H7 (cell line): ENCODE measurements around the gene SRPRA. TPM values are rescaled to one million over a fixed set of nuclear protein-coding genes. Genes with fewer than 3 reads are reported as not detected.

Experiments
- DNase-seq: peaks from one replicate; pipeline ENCODE4 v3.0.0; 2012
- H3K27me3 ChIP-seq: 2 replicates; pipeline ENCODE4 v1.6.0; 2011; ENCODE audit warnings: mild to moderate bottlenecking, low read length; ENCODE audit not compliant: control insufficient read depth, insufficient read depth
- H3K36me3 ChIP-seq: replicated peaks from 2 replicates; pipeline ENCODE4 v1.5.1; 2011; ENCODE audit warnings: low read length; ENCODE audit not compliant: control insufficient read depth, insufficient read depth
- H3K4me3 ChIP-seq: 2 replicates; pipeline ENCODE4 v1.5.1; 2011; ENCODE audit warnings: low read depth, mild to moderate bottlenecking, control low read depth, low read length, moderate library complexity; ENCODE audit not compliant: insufficient read depth
- total RNA-seq: library from RNA; depleted of rRNA; stranded (reverse); fragments of >200 nt; shearing (Covaris generic); gene quantifications from 2 replicates; pipeline ENCODE4 v1.2.3, GENCODE V29; 2014; rRNA removed

Gene SRPRA
- total RNA-seq, 1 experiment from 2014 or later, result 72.7 TPM

DNA sequence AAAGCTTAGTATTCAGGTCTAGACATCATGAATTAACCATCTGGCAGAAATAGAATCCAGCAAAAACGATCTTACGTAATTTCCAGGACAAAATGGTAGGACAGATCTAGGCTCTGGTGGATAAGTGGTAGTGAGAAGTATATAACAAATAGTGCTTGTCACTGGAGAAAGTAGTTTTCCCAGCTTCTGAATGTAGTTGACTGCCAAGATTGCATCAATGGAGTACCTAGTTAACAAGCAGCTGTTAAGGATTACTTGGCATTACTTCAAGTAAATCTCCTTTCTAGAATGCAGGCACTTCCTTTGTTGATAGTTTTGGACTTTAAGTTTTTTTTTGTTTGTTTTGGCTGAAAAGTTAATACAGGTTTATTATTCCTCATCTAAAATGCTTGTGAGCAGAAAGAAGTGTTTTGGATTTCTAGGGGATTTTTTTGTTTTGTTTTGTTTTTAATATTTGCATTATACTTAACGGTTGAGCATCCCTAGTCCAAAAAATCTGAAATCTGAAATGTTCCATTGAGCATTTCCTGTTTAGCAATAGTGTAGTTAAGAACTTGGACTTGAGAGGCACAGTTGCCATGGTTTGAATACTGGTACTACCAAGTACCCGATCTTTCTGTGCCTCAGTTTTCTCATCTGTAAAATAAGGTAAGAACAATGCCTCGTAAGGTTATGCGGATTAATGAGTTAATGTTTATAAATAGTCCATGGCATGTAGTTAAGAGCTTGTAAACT, 36.8 kb downstream of the SRPRA start:
- Histone ChIP-seq H3K4me3 (no peak overlapping the region), H3K36me3 (no peaks in the 10 kb centered on the region; the same call in none of the 2 replicates), H3K27me3 (no peaks in the 10 kb centered on the region)
- DNase-seq, result no peak

DNA sequence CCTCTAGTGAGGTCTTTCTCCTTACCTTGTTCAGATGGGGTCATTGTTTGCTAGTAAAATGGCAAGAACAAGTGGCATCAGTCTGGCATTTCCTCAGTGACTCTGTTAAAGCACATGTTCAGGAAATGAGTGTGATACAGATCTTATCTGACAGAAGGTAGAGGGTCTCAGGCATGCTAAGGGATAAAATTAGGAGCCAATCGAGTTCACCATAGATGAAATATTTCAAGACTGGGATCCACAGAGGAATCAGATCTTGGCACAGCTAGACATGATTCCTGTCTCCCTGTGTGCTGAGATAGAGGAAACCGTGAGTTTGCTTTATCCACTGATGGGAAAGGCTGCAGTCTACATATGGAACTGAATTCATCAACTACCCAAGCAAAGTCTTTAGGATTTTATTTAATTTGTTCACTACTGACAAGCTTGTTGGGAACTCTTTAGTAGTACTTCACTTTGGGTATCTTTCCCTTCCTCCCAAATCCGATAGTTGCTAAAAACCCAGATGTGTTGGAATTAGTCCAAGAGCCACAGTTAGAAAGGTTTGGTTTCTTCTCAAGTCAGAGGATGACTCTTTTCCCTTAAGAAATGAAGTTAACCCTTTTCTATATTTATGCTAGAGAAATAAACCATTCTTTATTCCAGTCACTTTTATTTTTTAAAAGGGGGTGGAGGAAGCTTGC, 38.7 kb downstream of the SRPRA start:
- no peak for DNase-seq
- Histone ChIP-seq H3K36me3 (no peaks in the 10 kb centered on the region; the same call in none of the 2 replicates), H3K4me3 (no peak overlapping the region), H3K27me3 (no peaks in the 10 kb centered on the region)

DNA sequence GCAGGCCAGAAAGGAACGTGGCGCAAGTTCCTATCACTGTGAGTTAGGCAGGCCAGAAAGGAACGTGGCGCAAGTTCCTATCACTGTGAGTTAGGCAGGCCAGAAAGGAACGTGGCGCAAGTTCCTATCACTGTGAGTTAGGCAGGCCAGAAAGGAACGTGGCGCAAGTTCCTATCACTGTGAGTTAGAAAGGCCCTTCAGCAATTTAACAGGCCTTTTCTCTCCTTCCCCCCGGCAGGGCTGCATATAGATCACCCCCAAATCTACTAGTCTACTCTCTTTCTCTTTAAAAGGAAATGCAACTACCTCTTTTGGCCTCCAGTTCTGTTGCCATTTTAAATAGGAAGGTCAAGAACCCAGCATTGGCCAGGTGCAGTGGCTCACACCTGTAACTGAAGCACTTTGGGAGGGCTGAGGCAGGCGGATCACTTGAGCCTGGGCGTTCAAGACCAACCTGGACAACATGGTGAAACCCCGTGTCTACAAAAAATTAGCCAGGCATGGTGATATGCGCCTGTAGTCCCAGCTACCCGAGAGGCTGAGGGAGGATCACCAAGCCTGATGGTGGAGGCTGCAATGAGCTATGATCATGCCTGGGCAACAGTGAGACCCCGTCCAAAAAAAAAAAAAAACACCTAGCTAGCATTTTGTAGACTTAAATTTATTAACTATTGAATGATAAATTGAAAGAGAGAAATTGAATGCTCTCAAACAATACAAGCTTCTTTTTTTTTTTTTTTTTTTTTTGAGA, 42.2 kb downstream of the SRPRA start:
- no peak overlapping the region for H3K4me3 ChIP-seq
- H3K36me3 ChIP-seq, result no peaks in the 10 kb centered on the region; the same call in none of the 2 replicates
- no peak for DNase-seq
- no peaks in the 10 kb centered on the region for H3K27me3 ChIP-seq

DNA sequence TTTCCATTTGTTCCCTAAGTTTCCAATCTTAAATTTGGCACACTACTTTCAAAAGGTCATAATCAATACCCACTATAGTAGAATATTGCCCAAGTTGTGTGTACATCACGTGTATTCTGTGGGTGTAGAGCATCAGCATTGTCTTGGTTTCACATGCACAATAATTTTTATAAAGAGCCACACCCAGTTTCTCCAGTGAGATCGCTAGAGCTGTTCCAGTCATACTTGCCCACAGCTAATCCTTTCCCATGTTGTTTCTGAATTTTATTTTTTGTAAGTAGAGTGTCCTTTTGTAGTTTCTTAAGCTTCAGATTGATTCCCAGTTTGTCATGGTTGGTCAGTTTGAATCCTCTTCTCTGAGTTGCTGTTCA, 43.4 kb downstream of the SRPRA start:
- no peaks in the 10 kb centered on the region for H3K27me3 ChIP-seq
- DNase-seq, result no peak
- H3K4me3 ChIP-seq, result no peak overlapping the region
- no peaks in the 10 kb centered on the region; the same call in none of the 2 replicates for H3K36me3 ChIP-seq

DNA sequence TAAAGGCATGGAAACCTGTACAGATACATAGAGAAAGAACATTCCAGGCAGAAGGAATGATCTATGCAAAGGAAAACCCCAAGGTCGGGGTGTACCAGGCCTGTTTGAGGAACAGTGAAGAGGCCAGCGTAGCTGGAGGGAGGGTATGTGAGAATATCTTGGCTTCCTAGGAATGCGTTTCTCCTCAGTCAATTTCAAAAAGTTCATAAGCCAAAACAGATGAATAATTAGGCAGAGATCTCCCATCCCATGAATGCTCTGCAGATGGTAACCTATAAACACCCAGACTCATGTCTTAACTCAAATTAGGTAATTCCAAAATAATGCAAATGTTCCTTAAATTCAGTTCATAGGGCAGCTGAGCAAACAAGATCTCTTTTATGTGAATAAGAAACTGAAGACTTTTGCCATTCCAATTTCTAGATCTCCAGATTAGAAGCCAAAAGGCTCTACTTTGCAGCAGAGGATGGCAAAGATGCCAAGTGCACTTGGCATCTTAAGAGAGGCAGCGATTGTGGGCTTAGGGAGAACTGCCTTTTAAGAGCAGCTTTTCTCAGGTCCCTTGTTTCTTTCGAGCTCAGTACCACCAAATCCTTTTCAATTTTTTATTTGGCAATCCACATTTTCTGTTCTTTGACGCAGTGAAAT, 43.9 kb downstream of the SRPRA start:
- no peaks in the 10 kb centered on the region; the same call in none of the 2 replicates for H3K36me3 ChIP-seq
- H3K4me3 ChIP-seq, result no peak overlapping the region
- DNase-seq, result no peak
- no peaks in the 10 kb centered on the region for H3K27me3 ChIP-seq

DNA sequence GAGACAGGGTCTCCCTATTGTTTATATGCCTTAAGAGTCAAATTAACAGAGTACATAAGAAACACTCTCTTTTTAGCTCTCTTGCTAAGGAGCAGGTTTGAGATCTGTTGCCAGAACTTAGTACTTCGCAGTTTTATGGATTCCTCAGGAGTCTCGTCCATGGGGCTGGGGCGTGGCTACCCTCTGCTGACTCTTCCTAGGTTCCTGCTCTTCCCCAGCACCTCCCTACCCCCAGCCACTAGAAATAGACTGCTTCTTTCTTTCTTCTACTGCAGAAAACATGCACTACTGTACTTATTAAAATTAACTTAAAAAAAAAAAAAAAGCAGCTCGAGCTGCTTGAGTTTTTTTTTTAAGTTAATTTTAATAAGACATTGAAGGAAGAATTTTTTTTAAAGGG, 49.1 kb downstream of the SRPRA start:
- no peak for DNase-seq
- no peaks in the 10 kb centered on the region for H3K27me3 ChIP-seq
- H3K36me3 ChIP-seq, result no peaks in the 10 kb centered on the region
- no peak overlapping the region for H3K4me3 ChIP-seq

DNA sequence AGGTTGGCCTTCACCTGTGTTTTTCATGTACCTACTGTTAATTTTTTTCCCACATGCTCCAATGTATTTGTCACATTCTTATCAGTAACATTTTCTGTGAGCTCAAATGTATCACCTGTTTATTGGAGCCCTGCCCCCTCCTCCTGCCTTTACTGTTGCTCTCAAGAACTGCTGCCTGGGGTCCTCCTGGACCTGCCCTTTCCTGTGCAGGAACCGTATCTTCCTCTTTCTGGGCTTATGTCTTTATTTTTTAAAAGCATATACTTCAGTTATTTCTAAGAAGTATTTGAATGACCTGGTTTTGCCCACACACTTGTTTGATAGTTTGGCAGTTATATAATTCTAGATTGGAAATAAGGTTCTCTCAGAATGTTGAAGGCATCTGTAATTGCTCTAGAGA, 51.2 kb downstream of the SRPRA start:
- Histone ChIP-seq H3K27me3 (no peaks in the 10 kb centered on the region), H3K4me3 (no peak overlapping the region), H3K36me3 (no peaks in the 10 kb centered on the region)
- DNase-seq, result no peak

DNA sequence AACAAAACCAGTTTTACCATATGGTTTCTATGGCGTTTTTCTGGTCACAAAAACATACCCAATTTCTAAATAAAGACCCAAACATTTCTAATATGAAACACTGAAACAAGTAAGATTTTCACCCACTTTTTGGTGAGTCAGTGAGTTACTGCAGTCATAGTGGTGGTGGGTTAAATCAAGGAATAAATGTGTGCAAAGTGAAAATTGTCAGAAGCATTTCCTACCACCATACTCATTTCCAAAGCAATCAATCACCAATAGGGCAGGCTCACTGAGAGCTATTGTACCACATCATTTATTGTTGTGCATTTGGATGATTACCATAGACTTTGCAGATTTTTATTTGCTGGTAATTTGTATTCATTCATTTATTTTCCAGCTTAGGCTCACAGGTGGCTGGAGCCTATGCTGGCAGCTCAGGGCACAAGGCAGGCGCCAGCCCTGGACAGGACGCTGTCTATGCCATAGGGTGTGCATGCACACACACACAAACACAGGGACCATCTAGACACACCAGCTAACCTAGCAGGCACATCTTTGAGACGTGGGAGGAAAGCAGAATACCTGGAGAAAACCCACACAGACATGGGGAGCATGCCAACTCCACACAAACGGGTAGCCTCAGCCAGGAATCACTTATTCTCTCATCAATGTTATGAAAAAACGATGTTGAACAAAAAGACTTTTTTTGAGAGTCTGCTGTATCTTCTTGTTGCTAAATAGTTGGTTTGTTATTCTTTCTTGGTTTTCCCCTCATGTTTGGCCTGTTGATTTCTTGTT, 52.0 kb downstream of the SRPRA start:
- H3K36me3 ChIP-seq, result no peaks in the 10 kb centered on the region

DNA sequence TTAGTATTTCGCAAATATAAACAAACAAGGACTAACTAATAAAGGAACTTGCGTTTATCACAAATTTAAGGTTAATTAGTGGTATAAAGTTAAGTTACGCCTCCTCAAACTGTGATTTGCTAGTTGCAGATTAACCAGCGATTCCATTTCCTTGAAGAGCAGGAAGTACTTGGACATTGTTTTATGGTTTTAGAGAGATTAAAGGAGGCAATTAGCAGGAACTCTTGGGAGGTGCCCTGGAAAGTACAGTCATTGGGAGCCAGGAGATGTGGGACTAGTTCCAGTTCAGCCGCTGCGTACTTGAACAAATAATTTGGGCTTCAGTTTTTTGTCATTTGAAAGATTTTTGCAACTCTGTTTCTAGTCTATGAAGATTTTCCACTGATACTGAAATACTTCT, 53.9 kb downstream of the SRPRA start:
- Histone ChIP-seq H3K4me3 (no peak overlapping the region), H3K36me3 (peaks cover 1% of the 10 kb centered on the region; the same call in 1 of the 2 replicates), H3K27me3 (no peaks in the 10 kb centered on the region)
- no peak for DNase-seq

More for the DNA sequence above, 52.0 kb downstream of the SRPRA start:
- no peak for DNase-seq
- no peaks in the 10 kb centered on the region for H3K27me3 ChIP-seq
- H3K4me3 ChIP-seq, result no peak overlapping the region

DNA sequence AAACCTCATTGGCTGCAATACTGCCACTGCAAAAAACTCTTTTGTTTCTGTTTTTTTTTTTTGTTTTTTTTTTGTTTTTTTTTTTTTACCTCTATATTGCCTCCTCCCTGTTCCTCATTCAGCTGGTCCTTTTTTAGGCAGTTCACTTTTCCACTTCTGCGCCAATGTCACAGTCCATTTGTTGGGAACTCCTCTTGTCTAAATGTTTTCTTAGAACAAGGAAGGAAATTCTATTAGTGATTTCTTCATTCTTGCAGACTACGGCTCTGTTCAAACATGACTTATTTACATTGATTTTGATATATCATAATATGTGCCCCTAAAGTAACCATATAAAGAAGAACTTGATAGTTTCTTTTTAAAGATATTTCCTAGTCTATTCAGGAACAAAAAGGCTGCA, 54.3 kb downstream of the SRPRA start:
- no peak for DNase-seq
- H3K27me3 ChIP-seq, result no peaks in the 10 kb centered on the region
- H3K36me3 ChIP-seq, result peaks cover 3% of the 10 kb centered on the region; the same call in 1 of the 2 replicates
- H3K4me3 ChIP-seq, result no peak overlapping the region

Other genes with a start within 250 kb of the SRPRA start
- 22.7 and 31.5 TPM in 2 replicates for gene CDON, start 206.0 kb downstream of the SRPRA start, total RNA-seq
- gene RPUSD4, start 57.2 kb downstream of the SRPRA start, total RNA-seq, result 41.5 and 43.6 TPM in 2 replicates
- gene FAM118B, start 57.1 kb downstream of the SRPRA start, total RNA-seq, result 50.8 and 53.2 TPM in 2 replicates
- gene FOXRED1, start 259 bp upstream of the SRPRA start, total RNA-seq, result 54.0 and 68.7 TPM in 2 replicates
- 4.2 and 5.8 TPM in 2 replicates for gene TIRAP, start 14.2 kb upstream of the SRPRA start, total RNA-seq
- gene DCPS, start 35.2 kb upstream of the SRPRA start, total RNA-seq, result 21.4 TPM in 2 replicates
- gene ST3GAL4, start 86.8 kb upstream of the SRPRA start, total RNA-seq, result 16.0 and 19.4 TPM in 2 replicates